Activated T-helper 17 cell treated with anti-CD3 and anti-CD28 coated beads, Interleukin-2, amount 50 U/mL, for 72 hours (primary cell): ENCODE results near the gene AHDC1. TPM values are rescaled to one million over a fixed set of nuclear protein-coding genes. Genes with fewer than 3 reads are reported as not detected.

ENCODE experiments used
- ATAC-seq: fragments of 150-1000 bp; cut with Tn5 transposase; replicated peaks from 2 replicates; pipeline ENCODE4 v1.10.0; 2021; ENCODE audit warnings: mild to moderate bottlenecking, moderate library complexity
- H3K27ac Mint-ChIP-seq: one replicate; pipeline ENCODE4 v1.8.0; 2022; ENCODE audit warnings: mixed read lengths
- H3K27me3 Mint-ChIP-seq: one replicate; pipeline ENCODE4 v1.8.0; 2022; ENCODE audit warnings: mixed read lengths
- H3K36me3 Mint-ChIP-seq: one replicate; pipeline ENCODE4 v1.8.0; 2022; ENCODE audit warnings: low read depth, mild to moderate bottlenecking, mixed read lengths
- H3K4me1 Mint-ChIP-seq: one replicate; pipeline ENCODE4 v1.8.0; 2022; ENCODE audit warnings: mixed read lengths
- H3K4me3 Mint-ChIP-seq: one replicate; pipeline ENCODE4 v1.8.0; 2022; ENCODE audit warnings: mild to moderate bottlenecking, mixed read lengths
- H3K9me3 Mint-ChIP-seq: one replicate; pipeline ENCODE4 v1.8.0; 2022; ENCODE audit warnings: mixed read lengths
- total RNA-seq, 2 donors: library from RNA; stranded (reverse); gene quantifications; one replicate each; pipeline ENCODE4 v1.2.3, GENCODE V29; 2022

AHDC1 gene
- total RNA-seq, 2 donors from 2014 or later, result 13.3 to 22.3 TPM

DNA sequence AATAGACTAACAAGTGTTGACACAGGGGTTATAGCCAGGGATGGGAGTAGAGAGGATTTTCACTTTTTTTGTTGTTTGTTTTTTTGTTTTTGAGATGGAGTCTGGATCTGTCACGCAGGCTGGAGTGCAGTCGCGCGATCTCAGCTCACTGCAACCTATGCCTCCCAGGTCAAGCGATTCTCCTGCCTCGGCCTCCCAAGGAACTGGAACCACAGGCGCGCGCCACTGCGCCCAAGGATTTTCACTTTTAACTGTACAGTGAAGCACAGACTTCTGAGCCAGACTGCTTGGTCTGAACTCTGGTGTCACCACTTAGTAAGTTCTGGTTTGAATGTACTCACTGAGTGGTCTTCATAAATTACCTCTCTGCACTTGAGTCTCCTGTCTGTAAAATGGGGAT lies 73.8 kb downstream of the AHDC1 start:
- peaks cover 46% of the 10 kb centered on the region for H3K4me1 Mint-ChIP-seq
- H3K27ac Mint-ChIP-seq, result no peak overlapping the region
- no peaks in the 10 kb centered on the region for H3K27me3 Mint-ChIP-seq
- no peak overlapping the region for H3K4me3 Mint-ChIP-seq
- no peaks in the 10 kb centered on the region for H3K9me3 Mint-ChIP-seq
- ATAC-seq, result no peak
- H3K36me3 Mint-ChIP-seq, result peaks cover 46% of the 10 kb centered on the region

DNA sequence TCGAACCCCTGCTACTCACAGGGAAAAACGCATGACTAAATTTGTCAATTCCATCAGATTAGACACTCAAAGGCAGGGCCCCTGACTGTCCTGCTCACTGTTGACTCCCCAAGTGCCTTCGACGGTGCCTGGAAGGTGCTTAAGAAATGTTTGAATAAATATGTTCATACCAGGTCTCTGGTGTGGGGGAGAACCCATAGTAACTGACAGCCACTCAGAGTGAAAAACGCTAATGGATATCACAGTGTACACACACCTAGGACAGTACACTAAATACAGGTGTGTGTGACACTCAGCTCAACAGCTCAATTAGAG lies 74.3 kb downstream of the AHDC1 start:
- Mint-ChIP-seq H3K9me3 (no peaks in the 10 kb centered on the region), H3K27me3 (no peaks in the 10 kb centered on the region), H3K27ac (peak overlapping the region; percentile 63), H3K4me3 (peak overlapping the region; percentile 67), H3K4me1 (peaks cover 51% of the 10 kb centered on the region), H3K36me3 (peaks cover 44% of the 10 kb centered on the region)
- no peak for ATAC-seq

DNA sequence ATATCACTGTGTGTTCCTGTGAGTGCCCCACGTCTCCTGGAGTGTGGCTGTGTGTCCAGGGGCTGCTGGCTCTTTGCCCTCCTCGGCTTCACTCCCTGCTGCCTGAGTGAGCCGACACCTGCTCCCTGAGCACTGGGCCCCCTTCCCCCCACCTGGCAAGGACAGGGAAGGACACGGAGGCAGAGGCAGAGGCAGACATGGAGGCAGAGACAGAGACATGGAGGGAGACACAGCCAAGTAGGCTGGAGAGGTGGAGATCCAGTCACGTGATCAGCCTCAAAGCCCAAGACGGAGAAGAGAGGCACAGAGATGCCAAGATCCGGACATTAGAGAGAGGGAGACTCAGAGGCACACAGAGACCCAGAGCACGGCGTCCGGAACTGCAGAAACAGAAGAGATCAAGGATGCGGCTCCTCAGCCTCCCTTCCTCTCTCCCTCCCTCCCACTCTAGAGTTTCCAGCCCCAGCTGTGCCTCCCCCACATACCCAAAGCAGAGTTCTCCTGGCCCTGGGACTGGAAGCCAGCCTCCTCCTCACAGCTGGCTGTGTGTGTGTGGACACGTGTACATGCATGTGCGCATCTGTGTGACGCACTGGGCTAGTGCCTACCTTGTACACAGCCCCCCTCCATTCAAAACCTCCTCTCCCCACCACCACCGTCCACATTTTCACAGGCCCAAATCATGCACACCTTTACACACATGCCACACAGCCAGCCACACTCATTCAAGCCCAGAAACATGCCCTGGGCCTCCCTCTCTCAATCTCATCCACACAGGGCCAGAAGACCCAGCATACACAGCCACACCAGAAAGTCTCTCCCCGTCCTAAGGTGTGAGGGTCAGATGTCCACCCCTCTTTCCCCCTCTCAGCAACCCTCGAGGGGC lies 74.9 kb downstream of the AHDC1 start:
- Mint-ChIP-seq H3K27me3 (no peaks in the 10 kb centered on the region), H3K36me3 (peaks cover 48% of the 10 kb centered on the region), H3K4me1 (peaks cover 57% of the 10 kb centered on the region), H3K9me3 (no peaks in the 10 kb centered on the region), H3K27ac (peak overlapping the region; percentile 63), H3K4me3 (peak overlapping the region; percentile 67)
- no peak for ATAC-seq

DNA sequence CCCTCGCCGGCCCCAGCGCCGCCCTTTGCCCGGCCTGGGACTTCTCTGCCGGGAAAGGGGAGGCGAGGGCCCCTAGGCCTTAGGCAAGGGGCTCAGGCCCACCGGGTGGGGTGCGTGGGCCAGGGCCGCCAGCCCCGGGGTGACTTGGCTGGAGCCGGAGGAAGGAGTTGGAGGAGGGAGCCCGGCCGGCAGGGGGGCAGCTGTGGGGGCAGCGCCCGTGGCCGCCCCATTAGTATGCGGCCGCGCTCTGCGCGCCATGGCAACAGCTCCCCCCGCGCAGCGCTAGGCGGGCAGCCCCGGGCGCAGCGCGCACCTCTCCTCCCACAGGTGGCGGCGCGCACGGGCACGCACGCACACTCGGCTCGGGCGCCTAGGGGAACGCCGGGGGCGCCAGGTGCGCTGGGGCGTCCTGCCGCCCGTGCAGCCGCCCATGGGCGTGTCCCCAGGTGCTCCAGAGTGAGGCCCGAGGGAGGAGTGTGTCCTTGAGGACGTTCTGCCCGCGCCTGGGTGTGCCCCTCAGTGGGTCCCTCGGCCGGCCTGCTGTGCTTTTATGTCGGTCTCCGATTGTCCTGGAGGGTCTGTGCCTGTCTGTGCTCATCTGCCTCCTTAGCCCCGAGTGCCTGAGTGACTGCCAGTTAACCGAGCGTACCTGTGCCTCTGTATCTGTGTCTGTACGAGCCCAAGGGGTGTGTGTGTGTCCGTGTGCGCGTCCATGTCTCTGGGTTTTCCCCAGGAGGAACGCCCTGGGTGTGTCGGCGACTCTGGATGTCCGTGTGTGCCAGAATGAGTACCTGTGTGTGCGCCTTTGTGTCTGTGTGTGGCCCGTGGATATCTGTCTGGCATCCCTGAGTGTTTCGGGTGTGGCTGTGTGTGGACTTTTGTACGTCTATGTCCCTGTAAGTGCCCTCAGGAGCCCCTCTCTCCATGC lies 75.8 kb downstream of the AHDC1 start:
- peak overlapping the region; percentile 63 for H3K27ac Mint-ChIP-seq

DNA sequence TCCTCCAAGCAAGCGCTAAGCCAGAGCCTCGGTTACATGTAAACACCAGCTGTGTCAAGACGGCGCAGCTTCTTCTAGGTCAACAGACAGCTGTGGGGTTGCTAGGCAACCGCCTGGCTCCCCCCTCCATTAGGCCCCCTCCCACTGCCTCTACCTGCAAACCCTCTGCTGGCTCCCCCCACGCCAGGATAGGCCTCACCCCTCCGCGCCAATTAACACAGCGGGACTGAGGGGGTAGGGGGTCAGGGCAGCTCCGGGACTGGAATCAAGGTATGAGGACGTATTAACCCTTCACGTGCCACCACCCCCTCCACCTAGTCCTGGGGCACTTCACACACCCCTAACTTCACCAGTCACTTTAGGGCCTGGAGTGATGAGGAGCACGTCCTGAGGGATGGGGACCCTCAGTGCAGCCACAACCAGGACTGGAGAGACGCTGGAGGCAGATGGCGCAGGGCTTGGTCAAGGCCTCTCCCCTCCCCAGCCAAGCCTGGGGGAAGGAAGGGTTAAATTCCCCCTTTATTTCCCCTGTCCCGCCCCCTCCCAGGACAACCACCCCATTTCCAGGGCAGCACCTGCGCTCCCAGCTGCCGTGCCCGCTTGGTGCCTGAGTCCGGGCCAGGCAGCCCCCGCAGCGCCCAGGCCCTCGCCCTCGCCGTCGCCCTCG lies 76.6 kb downstream of the AHDC1 start:
- no peaks in the 10 kb centered on the region for H3K9me3 Mint-ChIP-seq
- H3K4me1 Mint-ChIP-seq, result peaks cover 49% of the 10 kb centered on the region
- no peak for ATAC-seq
- peak overlapping the region; percentile 95 for H3K4me3 Mint-ChIP-seq
- no peaks in the 10 kb centered on the region for H3K27me3 Mint-ChIP-seq
- peak overlapping the region; percentile 92 for H3K27ac Mint-ChIP-seq
- H3K36me3 Mint-ChIP-seq, result peaks cover 42% of the 10 kb centered on the region

More for the DNA sequence above, 75.8 kb downstream of the AHDC1 start:
- H3K36me3 Mint-ChIP-seq, result peaks cover 40% of the 10 kb centered on the region
- H3K4me1 Mint-ChIP-seq, result peaks cover 57% of the 10 kb centered on the region
- peak; percentile 42 for ATAC-seq
- H3K4me3 Mint-ChIP-seq, result peak overlapping the region; percentile 67
- no peaks in the 10 kb centered on the region for H3K9me3 Mint-ChIP-seq
- no peaks in the 10 kb centered on the region for H3K27me3 Mint-ChIP-seq

DNA sequence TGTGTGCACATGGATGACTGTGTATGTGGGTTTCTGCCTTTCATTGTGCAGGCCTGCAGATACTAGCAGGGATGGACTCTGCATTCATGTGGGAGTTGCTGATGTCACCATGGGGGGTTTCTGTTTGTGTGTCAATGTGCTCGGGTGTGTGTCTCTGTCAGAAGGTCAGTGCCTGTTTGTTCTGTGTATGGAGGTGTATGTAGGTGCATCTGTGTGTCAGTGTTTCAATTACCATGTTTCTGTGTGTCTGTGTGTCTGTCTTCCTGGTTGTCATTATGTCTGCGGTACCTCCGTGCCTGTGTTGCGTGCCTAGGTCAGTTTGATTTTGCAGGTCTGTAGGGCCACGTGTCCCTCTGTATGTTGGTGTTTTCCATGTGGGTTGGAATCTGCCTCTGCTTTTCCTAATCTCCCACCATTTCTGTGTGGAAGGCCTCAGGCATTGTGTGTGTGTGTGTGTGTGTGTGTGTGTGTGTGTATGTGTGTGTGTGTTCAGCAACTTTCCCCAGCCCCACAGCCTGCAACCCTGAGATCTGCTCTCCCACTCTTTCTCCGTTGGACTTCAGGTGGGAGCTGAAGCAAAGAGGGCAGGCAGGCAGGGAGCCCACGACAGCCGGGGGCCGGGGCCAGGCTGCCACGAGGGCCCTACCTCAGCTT lies 77.2 kb downstream of the AHDC1 start:
- Mint-ChIP-seq H3K27me3 (no peaks in the 10 kb centered on the region), H3K27ac (peak overlapping the region; percentile 92), H3K9me3 (no peaks in the 10 kb centered on the region), H3K4me3 (peak overlapping the region; percentile 95), H3K36me3 (peaks cover 42% of the 10 kb centered on the region), H3K4me1 (peaks cover 48% of the 10 kb centered on the region)
- peak; percentile 30 for ATAC-seq

DNA sequence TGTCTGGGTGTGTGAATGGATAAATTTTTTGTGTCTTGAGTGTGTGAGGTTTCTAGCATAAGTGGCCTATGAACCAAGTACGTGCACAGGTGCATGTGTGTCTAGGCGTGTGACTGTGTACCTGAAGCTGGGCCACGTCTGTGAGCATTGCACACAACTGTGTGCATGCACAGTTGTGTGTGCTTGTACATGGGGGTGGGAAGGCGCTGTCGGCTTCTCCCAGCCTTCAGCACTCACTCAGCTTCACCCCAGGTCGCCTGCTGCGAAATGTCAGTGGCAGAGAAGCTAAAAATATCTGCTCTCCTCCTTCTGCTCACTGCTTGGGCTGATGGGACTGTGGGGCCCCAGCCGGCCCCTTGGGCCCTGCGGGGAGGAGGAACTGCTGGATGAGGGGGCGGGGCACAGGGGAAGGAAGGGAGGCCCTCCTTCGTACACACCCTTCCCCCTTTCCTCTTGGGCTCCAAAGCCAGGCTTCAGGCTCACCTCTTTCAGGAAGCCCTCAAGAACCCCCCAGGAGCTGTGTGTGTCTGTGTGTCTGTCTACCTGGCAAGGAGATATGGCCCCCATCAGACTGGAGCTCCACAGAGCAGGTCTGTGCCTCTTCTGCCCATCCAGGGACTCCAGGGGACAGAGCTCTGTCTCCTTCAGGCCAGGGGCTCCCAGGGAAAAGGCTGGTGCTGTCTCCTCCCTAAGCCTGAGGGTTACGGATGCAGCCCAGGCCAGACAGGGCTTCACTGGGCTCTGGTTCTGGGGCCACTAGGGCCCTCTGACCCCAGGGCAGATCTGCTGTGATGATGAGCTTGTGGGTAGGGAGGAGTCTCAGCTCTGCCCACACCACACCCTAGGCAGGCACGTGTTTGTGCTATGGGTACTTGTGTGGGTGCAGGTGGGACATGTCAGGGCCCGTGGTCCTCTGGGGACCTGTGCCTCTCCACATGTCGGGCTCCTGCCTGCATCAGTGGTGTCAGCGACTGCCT lies 78.4 kb downstream of the AHDC1 start:
- H3K4me3 Mint-ChIP-seq, result peak overlapping the region; percentile 95
- H3K9me3 Mint-ChIP-seq, result no peaks in the 10 kb centered on the region
- H3K36me3 Mint-ChIP-seq, result peaks cover 43% of the 10 kb centered on the region
- peaks cover 51% of the 10 kb centered on the region for H3K4me1 Mint-ChIP-seq
- no peaks in the 10 kb centered on the region for H3K27me3 Mint-ChIP-seq
- H3K27ac Mint-ChIP-seq, result peak overlapping the region; percentile 92
- peak; percentile 34 for ATAC-seq

DNA sequence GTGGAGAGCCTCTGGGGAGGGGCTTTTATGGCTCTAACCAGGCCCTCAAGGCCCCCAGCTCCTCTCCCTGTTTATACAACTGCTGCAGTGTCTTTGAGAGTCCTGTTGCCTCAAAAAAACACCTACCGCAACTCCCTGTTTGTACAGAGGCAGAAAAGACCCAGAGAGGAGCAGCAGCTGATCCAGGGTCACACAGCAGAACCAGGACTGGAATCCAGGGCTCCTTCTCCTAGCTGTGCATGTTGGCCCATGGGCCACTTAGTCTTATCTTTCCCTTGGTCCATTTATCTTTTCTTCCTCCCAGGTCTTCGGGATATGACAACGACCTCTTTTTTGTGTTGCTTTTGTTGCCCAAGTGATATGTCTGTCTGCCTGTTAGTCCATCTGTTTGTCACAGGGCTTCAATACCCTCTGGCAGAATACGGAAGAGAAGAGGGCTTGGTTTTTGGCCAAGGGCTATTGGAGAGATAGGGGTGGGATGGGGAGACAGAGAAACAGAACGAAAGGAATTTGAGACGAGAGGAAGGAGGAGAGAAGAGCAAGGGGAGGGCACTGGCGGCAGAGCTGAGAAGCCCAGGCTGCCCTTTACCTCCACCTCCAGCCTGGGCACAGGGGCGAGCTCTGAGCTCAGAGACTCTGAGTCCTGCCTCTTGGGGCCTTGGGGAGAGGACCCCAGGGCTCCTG lies 80.5 kb downstream of the AHDC1 start:
- Mint-ChIP-seq H3K9me3 (no peaks in the 10 kb centered on the region), H3K27me3 (no peaks in the 10 kb centered on the region), H3K27ac (peak overlapping the region; percentile 92), H3K4me3 (peak overlapping the region; percentile 95), H3K36me3 (peaks cover 34% of the 10 kb centered on the region), H3K4me1 (peaks cover 42% of the 10 kb centered on the region)
- ATAC-seq, result no peak

DNA sequence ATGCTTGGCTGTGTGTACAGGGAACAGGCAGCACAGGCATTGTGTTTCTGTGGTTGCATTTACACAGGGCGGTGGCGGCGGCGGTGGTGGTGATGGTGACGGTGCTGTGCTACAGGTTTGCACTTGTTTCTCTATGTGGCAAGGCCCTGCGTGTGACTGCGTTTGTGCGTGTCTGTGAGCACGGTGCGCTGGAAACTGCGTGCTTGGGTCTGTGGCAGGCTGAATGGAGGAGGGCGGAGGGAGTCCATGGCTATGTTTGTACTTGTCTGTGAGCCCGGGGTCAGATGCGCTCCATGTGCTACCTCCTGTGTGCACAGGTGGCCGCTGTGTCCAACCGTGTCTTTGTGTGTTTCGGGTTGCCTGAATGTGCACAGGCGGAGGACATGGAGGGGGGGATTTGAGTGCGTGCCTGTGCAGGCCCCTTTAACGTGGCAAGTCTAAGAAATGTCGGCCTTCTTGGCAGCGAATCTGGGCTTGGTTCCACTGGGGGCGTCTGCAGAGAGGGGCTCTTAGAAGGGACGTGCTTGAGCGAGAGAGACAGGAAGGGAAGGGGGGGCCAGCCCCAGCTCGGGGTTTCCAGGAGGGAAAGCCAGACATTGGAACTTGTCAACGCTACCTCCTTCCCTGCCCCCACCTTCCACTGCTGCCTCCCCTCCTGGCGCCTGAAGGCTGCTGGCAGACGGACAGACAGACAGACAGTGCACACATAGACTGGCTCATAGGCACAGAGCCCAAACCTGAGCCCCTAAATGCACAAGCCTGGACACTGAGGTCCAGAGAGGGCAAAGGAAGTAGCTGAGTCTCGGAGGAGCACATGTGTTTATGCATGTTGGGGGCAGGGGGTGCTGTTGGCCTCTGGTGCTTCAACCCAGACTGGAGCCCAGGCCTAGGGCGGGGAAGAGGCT lies 81.3 kb downstream of the AHDC1 start:
- peak; percentile 64 for ATAC-seq
- Mint-ChIP-seq H3K9me3 (no peaks in the 10 kb centered on the region), H3K4me1 (peaks cover 43% of the 10 kb centered on the region), H3K4me3 (peak overlapping the region; percentile 95), H3K27me3 (no peaks in the 10 kb centered on the region), H3K27ac (peak overlapping the region; percentile 92), H3K36me3 (peaks cover 32% of the 10 kb centered on the region)

DNA sequence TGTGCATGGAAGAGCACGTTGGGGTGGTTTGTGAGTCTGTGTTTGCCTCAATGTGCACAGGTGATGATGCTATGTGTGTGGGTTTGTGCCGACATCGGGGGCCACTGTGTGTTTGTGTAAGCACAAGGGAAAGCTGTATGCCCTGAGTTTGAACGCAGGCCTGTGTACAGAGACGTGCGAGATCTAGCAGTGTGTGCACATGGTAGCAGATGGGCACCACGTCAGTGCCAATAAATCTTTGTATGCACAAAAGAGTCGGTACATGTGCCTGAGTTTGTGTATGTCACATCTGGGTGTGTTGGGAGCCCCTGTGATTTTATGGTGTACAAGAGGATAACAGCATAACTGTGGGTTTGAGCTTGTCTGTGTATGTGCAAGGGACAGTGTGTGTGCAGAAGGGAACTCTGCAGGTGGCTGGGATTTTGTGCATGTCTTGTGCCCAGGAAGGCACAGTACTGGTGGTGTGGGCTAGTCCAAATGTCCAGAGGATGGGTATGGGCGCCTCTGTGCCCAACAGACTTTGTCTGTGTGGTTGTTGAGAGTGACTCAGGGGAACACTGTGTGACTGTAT lies 82.0 kb downstream of the AHDC1 start:
- peaks cover 43% of the 10 kb centered on the region for H3K4me1 Mint-ChIP-seq
- no peaks in the 10 kb centered on the region for H3K27me3 Mint-ChIP-seq
- H3K4me3 Mint-ChIP-seq, result peak overlapping the region; percentile 95
- no peaks in the 10 kb centered on the region for H3K9me3 Mint-ChIP-seq
- ATAC-seq, result peak; percentile 8
- H3K27ac Mint-ChIP-seq, result peak overlapping the region; percentile 92
- H3K36me3 Mint-ChIP-seq, result peaks cover 31% of the 10 kb centered on the region

DNA sequence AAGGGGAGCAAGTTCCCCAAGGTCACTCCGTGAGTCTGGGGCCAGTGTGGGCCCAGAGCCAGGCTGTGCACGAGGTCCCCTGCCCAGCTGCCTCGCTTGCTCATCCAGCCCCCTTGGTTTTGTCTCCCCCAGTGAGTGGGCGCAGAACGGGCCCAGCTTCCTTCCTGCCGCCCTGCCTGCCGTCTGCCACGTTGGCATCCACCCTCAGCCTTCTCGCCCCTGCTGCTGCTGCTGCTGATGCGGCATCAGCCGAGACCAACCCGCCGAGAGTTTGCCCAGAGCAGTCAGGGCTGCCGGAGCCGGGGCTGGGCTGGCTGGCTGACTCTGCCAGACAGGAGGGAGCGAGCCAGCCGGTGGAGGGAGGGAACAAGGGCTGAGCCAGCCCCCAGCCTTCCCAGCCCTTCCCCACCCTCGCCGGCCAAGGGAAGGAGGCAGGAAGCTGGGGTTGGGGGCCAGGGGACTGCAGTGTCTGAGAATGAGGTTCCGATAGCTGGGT lies 82.6 kb downstream of the AHDC1 start:
- H3K4me3 Mint-ChIP-seq, result peak overlapping the region; percentile 95
- H3K4me1 Mint-ChIP-seq, result peaks cover 38% of the 10 kb centered on the region
- H3K27me3 Mint-ChIP-seq, result no peaks in the 10 kb centered on the region
- peaks cover 26% of the 10 kb centered on the region for H3K36me3 Mint-ChIP-seq
- H3K27ac Mint-ChIP-seq, result peak overlapping the region; percentile 92
- H3K9me3 Mint-ChIP-seq, result no peaks in the 10 kb centered on the region
- ATAC-seq, result peak; percentile 14
